GM12878 (cell line): ENCODE data around the gene SMC1B. TPM values are rescaled to one million over a fixed set of nuclear protein-coding genes. Genes with fewer than 3 reads are reported as not detected.

Experiments used
- ATAC-seq: fragments of 200-7000 bp; cut with Tn5 transposase; 3 replicates; pipeline ENCODE4 v1.9.1; 2020; ENCODE audit warnings: mild to moderate bottlenecking, moderate library complexity
- BruUV-seq: library from RNA; stranded (reverse); fragments of 400-500 nt; replicated peaks from 2 replicates; lab custom pipeline; 2021; lab: Mats Ljungman, UMichigan
- CTCF ChIA-PET: fragments of 300-600 bp; sonication (Branson Sonifier 250); formaldehyde crosslinking; extraction: SDS; loops from one replicate; lab custom pipeline; 2021; ENCODE audit warnings: inconsistent platforms; lab: Yijun Ruan, JAX
- POLR2A ChIA-PET: fragments of 350-600 bp; formaldehyde crosslinking; extraction: SDS; loops from one replicate; lab custom pipeline; 2021; ENCODE audit warnings: inconsistent platforms; lab: Charles Lee
- RAD21 ChIA-PET: fragments of 300-600 bp; sonication (Branson Sonifier 250); formaldehyde crosslinking; loops from one replicate; lab custom pipeline; 2023; ENCODE audit warnings: antibody characterized with exemption; ENCODE audit not compliant: unreplicated experiment; lab: Charles Lee
- SMC1A ChIA-PET: fragments of 300-600 bp; sonication (Branson Sonifier 250); formaldehyde crosslinking; loops from one replicate; lab custom pipeline; 2023; ENCODE audit not compliant: unreplicated experiment, uncharacterized antibody; lab: Charles Lee
- DNase-seq: peaks from one replicate; pipeline ENCODE4 v3.0.0-alpha.2; 2011; ENCODE audit warnings: low read depth, low spot score
- FAIRE-seq: peaks from 3 replicates; lab custom pipeline; 2011; peaks lifted over from hg19 to GRCh38; lab: Jason Lieb, UNC
- H2AFZ ChIP-seq: 2 replicates; pipeline ENCODE4 v1.6.0; 2011; ENCODE audit warnings: low read depth, low read length, control low read depth; ENCODE audit not compliant: control insufficient read depth
- H3K27ac ChIP-seq: 2 replicates; pipeline ENCODE4 v1.5.1; 2011; ENCODE audit warnings: control low read depth; ENCODE audit not compliant: control insufficient read depth, insufficient read depth
- H3K27me3 ChIP-seq, 2 experiments: replicated peaks in 1 of 2; 2 replicates each; pipeline versions ENCODE4 v1.6.0 to v1.6.1; 2011; ENCODE audit warnings: low read length in 1 of 2; ENCODE audit not compliant: control insufficient read depth in 2 of 2, insufficient read depth in 2 of 2
- H3K36me3 ChIP-seq, 2 experiments: 2 replicates each; pipeline ENCODE4 v1.5.1; 2011; ENCODE audit warnings: low read length in 1 of 2; ENCODE audit not compliant: control insufficient read depth in 2 of 2, insufficient read depth in 2 of 2
- H3K4me1 ChIP-seq: 2 replicates; pipeline ENCODE4 v1.6.1; 2011; ENCODE audit warnings: mild to moderate bottlenecking, low read length, moderate library complexity, mixed read lengths; ENCODE audit not compliant: control insufficient read depth, insufficient read depth
- H3K4me2 ChIP-seq: 2 replicates; pipeline ENCODE4 v1.6.0; 2011; ENCODE audit warnings: control low read depth; ENCODE audit not compliant: control insufficient read depth, insufficient read depth
- H3K4me3 ChIP-seq: fragments of 200-600 bp; sonication (generic); 2 replicates; pipeline ENCODE4 v1.5.1; 2016
- H3K79me2 ChIP-seq: 2 replicates; pipeline ENCODE4 v1.6.0; 2011; ENCODE audit warnings: low read length; ENCODE audit not compliant: control insufficient read depth, insufficient read depth
- H3K9ac ChIP-seq: 2 replicates; pipeline ENCODE4 v1.8.0; 2011; ENCODE audit warnings: low read length, control low read depth, mixed read lengths; ENCODE audit not compliant: control insufficient read depth, insufficient read depth
- H3K9me3 ChIP-seq: replicated peaks from 3 replicates; pipeline ENCODE4 v1.5.1; 2011; ENCODE audit warnings: mild to moderate bottlenecking, low read length; ENCODE audit not compliant: control insufficient read depth, insufficient read depth
- H4K20me1 ChIP-seq: 2 replicates; pipeline ENCODE4 v1.6.0; 2011; ENCODE audit not compliant: control insufficient read depth, insufficient read depth
- CHD4 ChIP-seq: fragments of 200-600 bp; sonication (generic); IDR thresholded peaks from 2 replicates; pipeline ENCODE4 v1.6.1; 2016; ENCODE audit warnings: mild to moderate bottlenecking
- JUND ChIP-seq: IDR thresholded peaks from 2 replicates; pipeline ENCODE4 v1.6.1; 2012; ENCODE audit warnings: low read depth, mild to moderate bottlenecking, low read length, improper control_type of control experiment, moderate library complexity
- SIX5 ChIP-seq: IDR thresholded peaks from 2 replicates; pipeline ENCODE4 v1.6.1; 2011; ENCODE audit warnings: mild to moderate bottlenecking, low read depth, low read length, moderate library complexity; ENCODE audit not compliant: severe bottlenecking
- SRF ChIP-seq, 2 experiments: IDR thresholded peaks; 2 replicates each; pipeline ENCODE4 v1.6.1; 2011; ENCODE audit warnings: low read depth in 2 of 2, low read length in 2 of 2, mild to moderate bottlenecking in 1 of 2, moderate library complexity in 1 of 2
- ZZZ3 ChIP-seq: IDR thresholded peaks from 2 replicates; pipeline ENCODE4 v1.6.1; 2011; ENCODE audit warnings: low read depth; ENCODE audit not compliant: control insufficient read depth, insufficient read length
- WGBS: methylation state at CpG from one replicate; pipeline ENCODE4 v1.1.6; 2016; ENCODE audit warnings: low lambda C conversion rate; ENCODE audit not compliant: insufficient replicate concordance, insufficient coverage; ENCODE audit errors: missing lambda C conversion rate; 5-methylcytosine and 5-hydroxymethylcytosine counted together
- in situ Hi-C: fragments of 300-500 bp; cut with MboI; formaldehyde crosslinking; loops from 9 replicates; pipeline ENCODE4 v1.14.3; 2018; ENCODE audit warnings: mixed read lengths
- intact Hi-C: fragments of 100-400 bp; cut with micrococcal nuclease; formaldehyde crosslinking; loops from one replicate; pipeline ENCODE4 v1.14.2; 2022; ENCODE audit not compliant: unreplicated experiment
- polyA plus RNA-seq, 11 experiments: library from polyadenylated mRNA; depleted of rRNA in 4 of 11; unstranded in 6 of 11; stranded (reverse) in 5 of 11; fragments of >200 nt; fragmentation: Nextera tagmentation in 4 of 11; fragmentation: Illumina TruSeq in 1 of 11; extraction: Ambion mirVana in 4 of 11; extraction: Trizol in 1 of 11; gene quantifications; 1 replicate in 1 of 11; 2 replicates in 10 of 11; pipeline versions ENCODE4 v1.2.1 to v1.2.3, GENCODE V29; 2011 to 2016; ENCODE audit warnings: inconsistent platforms in 2 of 11, missing spikeins in 2 of 11, low read depth in 1 of 11
- total RNA-seq, 4 experiments: library from RNA; depleted of rRNA in 3 of 4; stranded (reverse); fragments of >200 nt in 3 of 4; fragmentation: Illumina TruSeq in 1 of 4; extraction: Trizol in 1 of 4; gene quantifications; 2 replicates each; pipeline versions ENCODE4 v1.2.1 to v1.2.3, GENCODE V29; 2013 to 2021

Gene SMC1B
- total and polyA plus RNA-seq, 10 of the 15 experiments (the other 5 are each of a cell fraction or from before 2014, with no cell fraction given): not detected

- TF ChIP-seq ZZZ3 (no peak), SRF (IDR thresholded peaks at IDR 0.05; ENCODE audit: low read depth in 2 of 2, low read length in 2 of 2) (no peak)
Measured at GRCh38 chr22:45458532-45458931, 45.1 kb upstream of the SMC1B start (continued).

DNA sequence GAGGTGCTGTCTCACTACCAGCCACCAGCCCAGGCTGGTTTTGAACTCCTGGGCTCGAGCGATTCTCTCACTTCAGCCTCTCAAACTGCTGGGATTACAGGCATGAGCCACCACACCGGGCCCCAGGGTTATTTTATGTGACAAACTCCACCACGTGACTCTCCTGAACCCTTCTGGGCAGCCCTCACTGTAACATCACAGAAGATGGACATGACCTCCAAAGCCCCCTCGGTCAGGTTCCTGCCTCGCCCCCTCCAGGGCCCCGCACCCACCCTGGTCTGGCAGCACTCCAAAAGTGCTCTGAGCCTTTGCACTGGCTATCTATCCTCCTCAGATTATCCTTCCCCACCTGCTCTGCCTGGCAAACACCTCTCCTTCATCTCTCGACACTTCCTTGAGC, 43.4 kb upstream of the SMC1B start:
- intact Hi-C loops: no loop called here

GRCh38 chr22:45455621-45456020, 42.2 kb upstream of the SMC1B start:
- intact Hi-C loops: no loop called here
- RAD21 ChIA-PET: no interaction called here
- Histone ChIP-seq H3K27ac (no peak overlapping the region), H3K9ac (no peak overlapping the region), H3K9me3 (no peaks in the 10 kb centered on the region), H3K79me2 (no peaks in the 10 kb centered on the region), H3K4me3 (no peak overlapping the region), H2AFZ (no peak overlapping the region), H3K36me3 (no peaks in the 10 kb centered on the region), H3K4me1 (no peaks in the 10 kb centered on the region), H3K4me2 (no peak overlapping the region), H3K27me3 (no peaks in the 10 kb centered on the region; a peak in 2 of 4 replicates), H4K20me1 (no peaks in the 10 kb centered on the region)
- no peak for ATAC-seq
- BruUV-seq: no TSS peak
- no peak for DNase-seq
- 45% methylated on average over 4 of the region's 4 CpGs for WGBS
- SMC1A ChIA-PET: no interaction called here
- POLR2A ChIA-PET: no interaction called here
- no peak for FAIRE-seq
- CTCF ChIA-PET: no interaction called here
- in situ Hi-C loops: no loop called here
- no peak for TF ChIP-seq CHD4

More for the DNA sequence above, 43.4 kb upstream of the SMC1B start:
- DNase-seq (no peak), ATAC-seq (no peak), FAIRE-seq (no peak)
- no peak overlapping the region for H3K4me2 ChIP-seq
- H3K27me3 ChIP-seq: no peaks in the 10 kb centered on the region; a peak in 2 of 4 replicates
- TF ChIP-seq SIX5 (no peak), JUND (no peak)
- RAD21 ChIA-PET: no interaction called here
- no peak overlapping the region for H3K27ac ChIP-seq
- no peaks in the 10 kb centered on the region for H3K79me2 ChIP-seq
- no TSS peak for BruUV-seq
- H3K4me1 ChIP-seq: no peaks in the 10 kb centered on the region
- H2AFZ ChIP-seq: no peak overlapping the region
- CTCF ChIA-PET: no interaction called here
- no peaks in the 10 kb centered on the region for H3K36me3 ChIP-seq
- no peak overlapping the region for H3K9ac ChIP-seq
- POLR2A ChIA-PET: no interaction called here
- SMC1A ChIA-PET: no interaction called here
- 22% methylated on average over 8 of the region's 8 CpGs for WGBS
- in situ Hi-C loops: no loop called here
- no peaks in the 10 kb centered on the region for H3K9me3 ChIP-seq
- H4K20me1 ChIP-seq: no peaks in the 10 kb centered on the region
- no peak overlapping the region for H3K4me3 ChIP-seq
